IPS-NIHi7 (cell line): ENCODE measurements around the gene HOMER3.
"Not testable (repeated sequence)": the region's sequence is repeated elsewhere in the genome, so short reads cannot be mapped to it uniquely, and the experiment has no call there.

Source experiments
- DNase-seq: peaks from one replicate; pipeline ENCODE4 v3.0.0; 2012; ENCODE audit warnings: mixed read lengths; ENCODE audit errors: extremely low spot score

The HOMER3 gene

DNA sequence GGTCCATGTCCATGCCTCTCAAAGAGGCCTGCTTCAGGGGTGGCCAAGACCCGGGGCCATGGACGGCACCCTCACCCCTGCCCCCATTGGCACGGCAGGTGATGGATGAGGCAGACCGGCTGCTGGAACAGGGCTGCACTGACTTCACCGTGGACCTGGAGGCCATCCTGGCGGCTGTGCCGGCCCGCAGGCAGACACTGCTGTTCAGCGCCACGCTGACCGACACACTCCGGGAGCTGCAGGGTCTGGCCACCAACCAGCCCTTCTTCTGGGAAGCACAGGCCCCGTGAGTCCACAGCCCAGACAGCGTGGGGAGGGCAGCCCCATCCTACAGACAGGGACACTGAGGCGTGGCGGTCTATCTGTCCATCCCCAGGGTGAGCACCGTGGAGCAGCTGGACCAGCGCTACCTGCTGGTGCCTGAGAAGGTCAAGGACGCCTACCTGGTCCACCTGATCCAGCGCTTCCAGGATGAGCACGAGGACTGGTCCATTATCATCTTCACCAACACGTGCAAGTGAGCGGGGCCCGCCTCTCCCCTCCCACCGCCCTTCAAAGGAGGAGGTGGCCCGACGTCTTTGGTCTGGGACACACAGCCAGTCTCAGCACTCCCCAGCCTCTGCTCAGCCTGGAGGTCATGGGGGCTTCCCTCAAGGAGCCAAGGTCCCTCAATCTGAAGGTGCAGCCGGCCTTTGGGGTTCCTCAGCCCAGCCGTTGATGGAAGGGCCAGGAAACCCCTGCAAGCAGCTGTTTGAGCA, 18.6 kb downstream of the HOMER3 start:
- no peak for DNase-seq

GRCh38 chr19:18921593-18921992, 19.4 kb downstream of the HOMER3 start:
- DNase-seq: no peak

DNA sequence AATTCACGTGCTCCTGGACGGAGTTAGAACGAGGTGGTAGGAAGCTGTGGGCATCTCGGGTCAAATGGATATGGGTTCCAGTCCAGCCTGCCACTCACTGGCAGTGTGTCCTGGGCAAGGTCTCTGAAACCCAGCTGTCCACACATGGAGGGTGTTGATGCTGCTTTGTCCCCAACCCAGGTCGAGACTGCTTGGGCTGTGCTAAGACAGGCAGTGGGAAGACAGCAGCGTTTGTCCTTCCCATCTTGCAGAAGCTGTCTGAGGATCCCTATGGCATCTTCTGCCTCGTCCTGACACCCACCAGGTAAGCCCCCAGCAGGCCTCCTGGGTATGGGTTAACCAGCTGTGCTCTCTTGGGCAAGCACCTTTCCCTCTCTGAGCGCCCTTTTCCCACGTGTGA, 20.6 kb downstream of the HOMER3 start:
- DNase-seq: no peak

DNA sequence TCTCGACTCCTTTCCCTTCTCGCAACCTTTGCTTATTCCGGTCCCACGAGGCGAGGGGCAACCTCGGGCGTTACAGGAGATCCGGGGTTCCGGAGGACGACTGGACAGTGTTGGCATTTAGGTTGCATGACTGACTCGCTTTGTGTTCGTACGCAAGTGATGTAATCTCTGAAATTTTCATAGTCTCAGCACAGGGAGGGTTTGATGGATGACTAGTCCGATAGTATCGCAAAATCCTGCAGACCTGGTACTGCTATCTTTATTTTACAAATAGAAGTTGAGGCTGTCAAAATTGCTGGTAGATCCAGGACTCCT, 21.2 kb downstream of the HOMER3 start:
- no peak for DNase-seq

DNA sequence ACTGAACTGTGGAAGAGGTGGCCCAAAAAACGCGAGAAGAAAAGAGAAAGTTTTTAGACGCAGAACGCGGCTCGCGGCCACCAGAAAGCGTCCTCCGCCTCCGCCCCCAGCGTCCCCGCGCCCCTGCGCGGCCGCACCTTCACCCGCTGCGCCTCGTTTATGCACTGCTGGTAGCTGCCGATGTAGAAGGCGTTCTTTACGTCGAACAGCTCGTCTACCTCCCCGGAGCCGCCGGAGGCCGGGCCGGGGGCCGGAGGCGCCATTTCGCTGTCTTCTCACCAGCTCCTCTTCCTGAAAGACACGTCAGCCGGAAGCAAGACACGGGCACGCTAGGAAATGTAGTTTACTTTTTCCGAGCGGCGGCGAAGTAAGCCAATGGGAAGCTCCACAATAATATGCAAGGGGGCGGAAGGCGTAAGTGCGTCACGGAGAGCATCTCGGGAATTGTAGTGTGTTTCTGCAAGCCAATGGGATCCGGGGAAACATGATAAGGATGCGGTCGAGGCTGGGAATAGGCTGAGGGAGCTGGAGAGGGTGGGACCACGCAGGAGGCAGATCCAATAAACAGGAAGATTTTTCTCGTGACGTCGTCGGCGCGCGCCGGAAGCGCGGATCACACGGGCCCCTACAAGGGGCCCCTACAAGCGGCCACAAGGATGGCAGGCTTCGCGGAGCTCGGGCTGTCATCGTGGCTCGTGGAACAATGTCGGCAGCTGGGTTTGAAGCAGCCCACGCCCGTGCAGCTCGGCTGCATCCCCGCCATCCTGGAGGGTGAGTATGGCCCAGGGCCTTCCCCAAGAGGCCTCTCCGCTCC, 21.7 kb downstream of the HOMER3 start, which contains the start of the genes COPE and DDX49:
Gene COPE (minus strand): TSS at position 302 of the 814 bp plus-strand sequence. CDS start 39 bp downstream, at position 263.
Gene DDX49 (plus strand): TSS at position 630 of the 814 bp plus-strand sequence. CDS start 27 bp downstream, at position 657.
- DNase-seq: peak; percentile 100

GRCh38 chr19:18917593-18917992, 23.4 kb downstream of the HOMER3 start:
- DNase-seq: not testable (repeated sequence)

GRCh38 chr19:18915639-18916038, 25.4 kb downstream of the HOMER3 start:
- DNase-seq: peak; percentile 65

DNA sequence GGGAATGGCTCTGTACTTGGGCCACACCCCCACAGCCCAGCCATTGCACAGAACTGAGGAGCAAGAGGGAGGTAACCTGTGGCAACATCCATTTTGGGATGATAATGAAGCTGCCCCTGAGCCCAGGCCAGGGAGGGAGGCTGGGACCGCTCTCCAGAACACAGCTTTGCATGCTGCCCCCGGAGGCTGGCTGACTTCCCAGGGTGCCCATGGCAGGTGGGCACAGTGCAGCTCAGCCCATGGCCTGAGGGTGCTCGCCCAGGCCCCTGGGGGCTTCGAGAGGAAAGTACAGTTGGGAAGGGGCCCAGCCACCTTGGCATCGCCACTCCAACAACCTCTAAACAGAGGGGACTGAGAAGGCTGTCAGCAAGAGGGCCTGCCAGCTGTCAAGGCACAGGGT, 27.6 kb downstream of the HOMER3 start:
- no peak for DNase-seq

DNA sequence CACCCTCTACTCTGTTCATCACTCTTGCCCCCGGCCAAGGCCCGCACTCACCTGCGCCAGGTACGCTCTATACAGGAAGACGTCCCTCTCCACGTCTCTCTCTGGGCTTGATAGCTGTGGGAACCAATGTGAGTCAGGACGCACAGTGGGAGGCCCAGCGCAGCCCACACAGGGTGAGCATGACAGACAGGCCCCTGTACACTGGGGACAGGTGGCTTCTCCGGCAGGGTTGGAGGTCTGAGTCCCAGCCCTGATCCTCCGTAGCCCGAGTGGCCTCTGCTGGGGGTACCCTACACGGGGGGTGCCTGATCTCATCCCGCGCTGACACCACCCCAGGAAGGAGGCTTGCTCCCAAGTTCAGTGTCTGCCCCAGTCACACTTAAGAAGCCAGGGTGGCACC, 28.1 kb downstream of the HOMER3 start:
- no peak for DNase-seq

DNA sequence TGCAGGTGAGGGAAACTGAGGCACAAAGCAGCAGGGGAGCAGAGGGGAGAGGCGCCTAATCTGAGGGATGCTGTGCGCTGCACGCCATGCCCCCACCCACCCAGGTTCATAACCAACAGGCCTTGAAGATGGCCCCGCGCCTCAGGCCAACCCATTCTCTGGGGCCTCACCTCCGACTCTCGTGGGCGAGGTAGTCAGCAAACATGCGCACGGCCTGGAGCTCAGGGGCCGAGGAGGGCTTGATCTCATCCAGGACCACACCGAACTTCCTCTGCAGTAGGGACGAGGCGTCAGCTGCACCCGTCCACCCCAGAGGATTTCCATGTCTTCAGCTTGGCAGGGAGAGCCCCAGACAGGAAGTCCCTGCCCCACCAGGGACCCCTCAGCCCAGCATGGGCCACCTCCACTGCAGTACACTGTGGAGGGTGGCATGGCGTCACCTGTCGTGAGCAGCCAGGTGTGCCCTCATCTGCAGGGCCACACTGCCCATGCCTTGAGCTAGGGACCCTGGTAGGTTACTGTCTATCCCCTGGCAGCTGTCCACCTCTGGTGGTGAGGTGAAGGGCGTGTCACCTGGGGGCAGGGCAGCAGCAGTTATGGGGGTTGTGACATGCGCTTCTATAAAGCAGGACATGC, 30.1 kb downstream of the HOMER3 start:
- no peak for DNase-seq

DNA sequence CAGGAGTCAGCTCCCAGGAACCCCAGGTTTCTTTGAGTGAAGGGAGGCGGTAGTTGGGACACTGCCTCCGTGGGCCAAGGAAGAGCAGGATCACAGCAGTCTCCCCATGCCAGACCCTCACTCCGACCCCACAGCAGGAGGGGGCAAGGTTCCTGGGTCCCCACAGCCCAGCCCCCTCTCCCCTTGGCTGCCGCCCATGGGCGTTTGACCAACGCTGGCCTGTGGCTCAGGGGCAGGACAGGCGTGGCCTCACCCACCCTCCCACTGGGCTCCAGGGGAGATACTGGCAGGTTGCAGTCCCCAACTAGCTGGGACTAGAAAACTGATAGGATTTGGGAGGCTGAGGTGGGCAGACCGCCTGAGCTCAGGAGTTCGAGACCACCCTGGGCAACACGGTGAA, 31.0 kb downstream of the HOMER3 start:
- no peak for DNase-seq

GRCh38 chr19:18908917-18909619, 31.9 kb downstream of the HOMER3 start:
- no peak for DNase-seq

GRCh38 chr19:18906605-18907519, 34.2 kb downstream of the HOMER3 start:
- DNase-seq: no peak

DNA sequence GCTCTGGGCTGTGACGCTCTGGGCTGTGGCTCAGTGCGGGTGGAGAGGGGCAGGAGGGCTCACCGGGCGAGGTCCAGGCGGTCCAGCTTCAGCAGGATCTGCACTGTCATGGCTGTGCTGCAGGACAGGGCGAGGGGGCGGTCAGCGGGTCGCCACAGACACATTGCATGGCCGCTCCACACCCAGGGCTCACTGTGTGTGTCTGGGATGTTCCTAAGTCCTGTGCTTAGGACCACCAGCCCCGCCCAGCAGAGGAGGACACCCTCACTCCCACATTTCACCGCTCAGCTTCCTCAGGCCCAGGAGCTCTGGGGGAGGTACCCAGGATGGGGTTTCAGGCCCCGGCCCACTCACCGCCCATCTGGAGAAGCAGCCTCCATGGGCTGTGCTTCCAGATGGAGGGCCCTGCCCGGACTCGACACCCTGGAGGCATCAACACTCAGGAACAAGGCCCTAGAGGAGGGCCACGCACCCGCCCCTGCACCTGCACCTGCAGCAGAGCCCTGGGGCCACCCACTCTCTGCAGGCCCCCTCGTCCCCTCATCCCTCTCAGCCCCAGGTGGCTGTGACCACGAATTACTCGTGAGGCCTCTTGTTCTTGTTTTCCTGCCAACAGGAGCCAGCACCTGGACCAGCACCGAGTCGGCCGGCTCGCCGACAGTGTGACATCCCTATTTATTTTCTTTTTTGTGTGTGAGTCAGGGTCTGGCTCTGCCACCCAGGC, 35.3 kb downstream of the HOMER3 start:
- no peak for DNase-seq

DNA sequence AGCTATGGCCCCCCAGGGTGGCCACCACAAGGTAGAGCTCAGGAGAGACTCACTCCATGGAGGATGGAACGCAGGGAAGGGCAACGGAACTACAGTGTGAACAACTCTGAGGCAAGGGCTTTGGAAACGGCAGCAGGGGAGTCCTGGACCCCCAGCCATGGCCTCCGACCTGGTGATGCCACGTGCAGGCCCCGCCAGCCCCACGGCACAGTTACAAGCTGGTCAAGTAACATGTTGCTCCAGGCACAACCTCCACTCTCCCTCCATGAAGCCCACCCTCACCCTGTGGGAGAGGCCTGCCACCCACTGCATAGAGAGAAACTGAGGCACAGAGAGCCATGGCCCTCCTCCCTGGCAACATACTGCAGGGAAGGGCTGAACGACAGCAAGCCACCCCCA, 36.0 kb downstream of the HOMER3 start:
- DNase-seq: no peak

- no peak for DNase-seq
Measured at GRCh38 chr19:18904334-18905057, 36.5 kb downstream of the HOMER3 start.

DNA sequence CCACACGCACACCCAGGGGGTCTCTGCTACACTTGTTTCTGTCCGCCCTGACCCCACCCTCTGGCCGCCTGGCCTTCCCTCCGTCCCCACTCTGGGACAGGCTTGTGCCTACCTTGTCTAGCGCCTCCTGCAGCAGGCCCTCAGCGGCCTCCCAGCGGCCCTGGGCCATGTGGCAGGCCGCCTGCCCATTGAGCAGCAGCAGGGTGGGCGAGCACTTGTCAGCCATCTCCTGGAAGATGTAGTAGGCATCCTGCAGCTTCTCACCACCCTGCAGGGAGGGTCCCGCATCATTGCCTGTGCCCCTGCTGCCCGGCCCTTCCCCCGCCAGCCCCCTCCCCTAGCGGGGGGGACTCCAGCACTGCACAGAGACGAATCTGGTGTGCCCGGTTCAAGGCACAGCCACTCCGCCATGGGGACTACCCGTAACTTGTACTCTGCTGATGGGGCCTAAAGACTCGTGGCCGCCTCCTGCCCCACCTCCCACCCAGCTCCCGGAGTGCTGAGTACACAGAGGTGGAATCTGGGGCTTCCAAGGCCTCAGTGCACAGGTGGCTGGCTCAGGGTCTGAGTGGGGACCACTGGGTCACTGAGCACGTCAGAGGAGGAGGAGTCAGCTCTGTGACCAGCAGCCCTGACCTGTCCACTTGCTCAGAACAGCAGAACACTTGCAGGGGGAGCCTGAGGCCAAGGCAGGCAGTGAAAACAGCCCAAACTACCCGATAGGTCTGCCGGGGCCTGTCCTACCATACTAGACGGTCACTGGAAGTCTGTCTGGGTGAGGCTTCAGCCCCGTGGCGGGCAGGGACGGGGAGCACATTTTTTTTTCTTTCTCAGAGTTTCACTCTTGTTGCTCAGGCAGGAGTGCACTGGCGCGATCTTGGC, 37.6 kb downstream of the HOMER3 start:
- no peak for DNase-seq

GRCh38 chr19:18902519-18902918, 38.5 kb downstream of the HOMER3 start:
- DNase-seq: not testable (repeated sequence)
